RWPE2 (cell line): Measurements from ENCODE around the gene FBXL17.

Experiments
- ATAC-seq: fragments of 200-7000 bp; cut with Tn5 transposase; 3 replicates; pipeline ENCODE4 v1.9.1; 2021; ENCODE audit warnings: low read depth
- DNase-seq: peaks from one replicate; pipeline ENCODE4 v3.0.0-alpha.2; 2020; ENCODE audit warnings: low spot score
- H3K27ac ChIP-seq: fragments of 450-650 bp; 2 replicates; pipeline ENCODE4 v1.5.1; 2017; ENCODE audit warnings: mild to moderate bottlenecking; ENCODE audit not compliant: poor library complexity, severe bottlenecking
- H3K27me3 ChIP-seq: fragments of 250-450 bp; sonication (Bioruptor Pico); 2 replicates; pipeline ENCODE4 v1.5.1; 2021; ENCODE audit warnings: mild to moderate bottlenecking, moderate library complexity; ENCODE audit not compliant: insufficient read depth, poor library complexity, severe bottlenecking
- H3K36me3 ChIP-seq: fragments of 250-450 bp; sonication (Bioruptor Pico); 2 replicates; pipeline ENCODE4 v1.5.1; 2020; ENCODE audit warnings: low read depth, mild to moderate bottlenecking, moderate library complexity
- H3K4me1 ChIP-seq: fragments of 250-450 bp; sonication (Bioruptor Pico); 2 replicates; pipeline ENCODE4 v1.5.1; 2021; ENCODE audit warnings: mild to moderate bottlenecking, moderate library complexity; ENCODE audit not compliant: insufficient read depth, poor library complexity, severe bottlenecking
- H3K4me3 ChIP-seq: fragments of 250-450 bp; sonication (Bioruptor Pico); 2 replicates; pipeline ENCODE4 v1.5.1; 2021; ENCODE audit warnings: mild to moderate bottlenecking, moderate library complexity; ENCODE audit not compliant: severe bottlenecking
- H3K9me3 ChIP-seq: fragments of 250-450 bp; sonication (Bioruptor Pico); 2 replicates; pipeline ENCODE4 v1.5.1; 2021; ENCODE audit warnings: mild to moderate bottlenecking, moderate library complexity; ENCODE audit not compliant: severe bottlenecking
- CTCF ChIP-seq: fragments of 450-650 bp; IDR thresholded peaks from one replicate; pipeline ENCODE4 v1.5.1; 2017; ENCODE audit warnings: mild to moderate bottlenecking, moderate library complexity; ENCODE audit not compliant: poor library complexity, severe bottlenecking

FBXL17 gene

GRCh38 chr5:107815109-107815508 is 566.8 kb downstream of the FBXL17 start:
- H3K27me3 ChIP-seq = no peaks in the 10 kb centered on the region
- H3K36me3 ChIP-seq = no peaks in the 10 kb centered on the region
- DNase-seq (no peak), ATAC-seq (no peak)
- no peaks in the 10 kb centered on the region for H3K4me1 ChIP-seq
- H3K9me3 ChIP-seq = peaks cover 2% of the 10 kb centered on the region
- H3K4me3 ChIP-seq = no peak overlapping the region
- H3K27ac ChIP-seq = no peak overlapping the region
- TF ChIP-seq CTCF = no peak

- no peak overlapping the region for H3K4me3 ChIP-seq
- no peak for DNase-seq
- H3K36me3 ChIP-seq = no peaks in the 10 kb centered on the region
- H3K9me3 ChIP-seq = peaks cover 2% of the 10 kb centered on the region
- TF ChIP-seq CTCF = no peak
- no peaks in the 10 kb centered on the region for H3K4me1 ChIP-seq
- no peaks in the 10 kb centered on the region for H3K27me3 ChIP-seq
- no peak for ATAC-seq
- no peak overlapping the region for H3K27ac ChIP-seq
Measured at GRCh38 chr5:107814183-107814827, 567.6 kb downstream of the FBXL17 start.

- DNase-seq (no peak), ATAC-seq (no peak)
- Histone ChIP-seq H3K4me3 (no peak overlapping the region), H3K27ac (no peak overlapping the region), H3K36me3 (no peaks in the 10 kb centered on the region), H3K9me3 (peaks cover 2% of the 10 kb centered on the region), H3K27me3 (no peaks in the 10 kb centered on the region), H3K4me1 (no peaks in the 10 kb centered on the region)
- no peak for TF ChIP-seq CTCF
Measured at GRCh38 chr5:107813559-107813958, 568.3 kb downstream of the FBXL17 start.

- no peak for TF ChIP-seq CTCF
- DNase-seq = no peak
- no peaks in the 10 kb centered on the region for H3K27me3 ChIP-seq
- no peaks in the 10 kb centered on the region for H3K9me3 ChIP-seq
- H3K4me3 ChIP-seq = no peak overlapping the region
- H3K27ac ChIP-seq = no peak overlapping the region
- ATAC-seq = no peak
- H3K36me3 ChIP-seq = no peaks in the 10 kb centered on the region
- H3K4me1 ChIP-seq = no peaks in the 10 kb centered on the region
Measured at GRCh38 chr5:107812570-107813141, 569.2 kb downstream of the FBXL17 start.
